ENCODE results near the gene RBM26. TPM values are rescaled to one million over a fixed set of nuclear protein-coding genes. Genes with fewer than 3 reads are reported as not detected.

RBM26 gene
- total RNA-seq, 1 experiment from 2014 or later = 32.2 TPM

DNA sequence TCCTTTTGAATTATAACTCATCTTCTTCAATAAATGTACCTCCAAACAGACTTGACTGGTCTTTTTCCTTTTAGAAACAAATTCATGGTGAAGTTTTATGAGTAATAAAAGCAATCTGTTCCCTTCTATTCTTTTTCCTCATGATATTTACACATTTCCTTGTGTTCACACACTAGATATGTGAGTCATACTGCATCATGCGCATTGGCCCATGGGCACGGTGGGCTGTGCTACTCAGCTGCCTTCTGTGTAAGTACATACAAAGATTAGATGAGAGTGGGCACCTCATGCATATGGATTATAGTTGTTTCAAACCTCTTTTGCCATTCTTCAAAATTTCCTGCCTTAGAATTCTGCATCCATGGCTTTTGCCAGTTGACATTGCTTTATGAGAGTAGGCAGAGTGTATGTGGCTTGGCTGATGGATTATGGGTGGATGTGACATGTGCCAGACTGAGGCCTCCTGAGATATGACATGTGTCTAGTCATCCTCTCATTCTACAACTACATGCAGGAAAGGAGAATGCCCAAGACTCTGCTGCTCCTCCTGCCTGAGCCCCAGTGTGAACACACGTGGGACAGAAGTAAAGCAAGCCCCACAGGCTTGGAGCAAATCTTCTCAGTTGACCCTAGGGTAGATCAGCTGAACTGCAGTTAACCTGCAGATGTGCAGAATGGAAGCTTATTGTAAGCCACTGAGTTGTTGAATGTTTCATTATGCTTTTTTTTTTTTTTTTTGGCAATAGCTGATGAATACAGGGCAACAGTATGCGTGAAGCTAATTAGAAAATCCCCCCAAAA lies 109.9 kb downstream of the RBM26 start:
- ChIA-PET POLR2A (no interaction called here), CTCF (no interaction called here)
- BruUV-seq (replicated peaks) = no TSS peak
- intact Hi-C loops (cut with micrococcal nuclease; ENCODE audit: unreplicated experiment) (no loop called here), in situ Hi-C loops (cut with HindIII; ENCODE audit: low pct_unique_long_range_greater_than_20kb, low sequenced_read_pairs) (no loop called here)
- Histone ChIP-seq H3K9me3 (ENCODE audit: control insufficient read depth, insufficient read depth, low read depth, low read length) (no peaks in the 10 kb centered on the region), H3K36me3 (ENCODE audit: control insufficient read depth, insufficient read depth, low read length) (no peaks in the 10 kb centered on the region), H3K27me3 (ENCODE audit: control insufficient read depth, insufficient read depth, low read length) (no peaks in the 10 kb centered on the region; the same call in 1 of the 2 replicates), H3K4me3 (ENCODE audit: low read depth in 2 of 2, low read length in 2 of 2) (no peak overlapping the region), H3K4me1 (ENCODE audit: control insufficient read depth, insufficient read depth, low read length) (no peaks in the 10 kb centered on the region), H3K27ac (ENCODE audit: low read length) (no peak overlapping the region)
- no peak for DNase-seq (ENCODE audit: low read depth, low spot score)
- TF ChIP-seq TCF7L2 (IDR thresholded peaks at IDR 0.05; ENCODE audit: low read depth, low read length) (no peak), SIN3A (IDR thresholded peaks at IDR 0.05; ENCODE audit: borderline replicate concordance, insufficient read depth, low read depth, low read length) (no peak), CTCF (IDR thresholded peaks at IDR 0.05) (no peak), POLR2AphosphoS5 (IDR thresholded peaks at IDR 0.05; ENCODE audit: low read depth, low read length) (no peak)
- ATAC-seq = no peak

GRCh38 chr13:79290595-79291244 lies 115.3 kb downstream of the RBM26 start:
- in situ Hi-C loops (cut with HindIII; ENCODE audit: low pct_unique_long_range_greater_than_20kb, low sequenced_read_pairs) = no loop called here

More at GRCh38 chr13:79290595-79291244, 115.3 kb downstream of the RBM26 start:
- Histone ChIP-seq H3K27me3 (ENCODE audit: control insufficient read depth, insufficient read depth, low read length) (no peaks in the 10 kb centered on the region), H3K4me3 (ENCODE audit: low read depth in 2 of 2, low read length in 2 of 2) (no peak overlapping the region), H3K36me3 (ENCODE audit: control insufficient read depth, insufficient read depth, low read length) (no peaks in the 10 kb centered on the region), H3K4me1 (ENCODE audit: control insufficient read depth, insufficient read depth, low read length) (no peaks in the 10 kb centered on the region), H3K9me3 (ENCODE audit: control insufficient read depth, insufficient read depth, low read depth, low read length) (no peaks in the 10 kb centered on the region), H3K27ac (ENCODE audit: low read length) (no peak overlapping the region)
- TF ChIP-seq POLR2AphosphoS5 (IDR thresholded peaks at IDR 0.05; ENCODE audit: low read depth, low read length) = no peak
- TF ChIP-seq REST (IDR thresholded peaks at IDR 0.05; ENCODE audit: insufficient read depth in 1 of 2, low read depth in 2 of 2, low read length in 1 of 2) = no peak
- no peak for TF ChIP-seq TCF7L2 (IDR thresholded peaks at IDR 0.05; ENCODE audit: low read depth, low read length)
- no peak for TF ChIP-seq CTCF (IDR thresholded peaks at IDR 0.05)
- no peak for TF ChIP-seq SIN3A (IDR thresholded peaks at IDR 0.05; ENCODE audit: borderline replicate concordance, insufficient read depth, low read depth, low read length)
- intact Hi-C loops (cut with micrococcal nuclease; ENCODE audit: unreplicated experiment) = no loop called here
- no TSS peak for BruUV-seq (replicated peaks)
- DNase-seq (ENCODE audit: low read depth, low spot score) (no peak), ATAC-seq (no peak)
- CTCF ChIA-PET = no interaction called here
- POLR2A ChIA-PET = no interaction called here

Measured in Panc1 (cell line).